SK-N-SH (cell line): Measurements from ENCODE around the gene ERO1A. TPM values are rescaled to one million over a fixed set of nuclear protein-coding genes. Genes with fewer than 3 reads are reported as not detected.

Experiments
- CTCF ChIA-PET: fragments of 300-600, 350-600 bp; formaldehyde crosslinking; extraction: SDS; loops from one replicate; lab custom pipeline; 2021; lab: Yijun Ruan, JAX
- POLR2A ChIA-PET: fragments of 350-600 bp; sonication (Branson Sonifier 250); formaldehyde crosslinking; extraction: SDS; loops from one replicate; lab custom pipeline; 2020; ENCODE audit warnings: antibody characterized with exemption, inconsistent platforms; lab: Yijun Ruan, JAX
- DNase-seq: peaks from one replicate; pipeline ENCODE4 v3.0.0; 2012
- H2AFZ ChIP-seq: fragments of 200-600 bp; sonication (generic); 2 replicates; pipeline ENCODE4 v1.8.1; 2016; ENCODE audit warnings: antibody characterized with exemption, mild to moderate bottlenecking, low read depth
- H3F3A ChIP-seq: fragments of 200-600 bp; sonication (generic); replicated peaks from 2 replicates; pipeline ENCODE3; 2016; ENCODE audit warnings: antibody characterized with exemption, mild to moderate bottlenecking; ENCODE audit not compliant: insufficient read depth
- H3K27ac ChIP-seq, 2 experiments: fragments of 200-500 bp in 1 of 2; fragments of 200-600 bp in 1 of 2; sonication (Bioruptor generic) in 1 of 2; sonication (generic), shearing (Covaris generic) in 1 of 2; 2 replicates each; pipeline versions ENCODE4 v1.5.1 to v1.6.1; 2014 to 2016; ENCODE audit warnings: low read depth in 2 of 2, inconsistent platforms in 1 of 2, low read length in 1 of 2, mild to moderate bottlenecking in 1 of 2, mixed read lengths in 1 of 2
- H3K27me3 ChIP-seq: fragments of 200-600 bp; sonication (generic), shearing (Covaris generic); 2 replicates; pipeline ENCODE4 v1.6.1; 2016; ENCODE audit warnings: mixed run types; ENCODE audit not compliant: insufficient read depth
- H3K36me3 ChIP-seq, 2 experiments: fragments of 200-500 bp in 1 of 2; fragments of 200-600 bp in 1 of 2; sonication (Bioruptor generic) in 1 of 2; sonication (generic) in 1 of 2; replicated peaks in 1 of 2; 2 replicates each; pipeline versions ENCODE3 to v1.5.1; 2014 to 2016; ENCODE audit warnings: low read length in 1 of 2, mild to moderate bottlenecking in 1 of 2; ENCODE audit not compliant: insufficient read depth in 2 of 2, control insufficient read depth in 1 of 2
- H3K4me1 ChIP-seq, 2 experiments: fragments of 200-500 bp in 1 of 2; fragments of 200-600 bp in 1 of 2; sonication (Bioruptor generic) in 1 of 2; sonication (generic), shearing (Covaris generic) in 1 of 2; 2 replicates each; pipeline versions ENCODE4 v1.5.1 to v1.6.1; 2014 to 2016; ENCODE audit warnings: low read depth in 1 of 2, low read length in 1 of 2, mixed run types in 1 of 2; ENCODE audit not compliant: insufficient read depth in 2 of 2, control insufficient read depth in 1 of 2
- H3K4me2 ChIP-seq: fragments of 200-600 bp; sonication (generic), shearing (Covaris generic); 2 replicates; pipeline ENCODE4 v1.6.1; 2017; ENCODE audit warnings: mixed run types
- H3K4me3 ChIP-seq, 2 experiments: fragments of 200-500 bp in 1 of 2; fragments of 200-600 bp in 1 of 2; sonication (Bioruptor generic) in 1 of 2; sonication (generic), shearing (Covaris generic) in 1 of 2; 2 replicates each; pipeline versions ENCODE4 v1.5.1 to v1.8.1; 2014 to 2016; ENCODE audit warnings: low read depth in 2 of 2, inconsistent platforms in 1 of 2, low read length in 1 of 2, mild to moderate bottlenecking in 1 of 2, mixed read lengths in 1 of 2, moderate library complexity in 1 of 2
- H3K79me2 ChIP-seq: fragments of 200-600 bp; sonication (generic); 2 replicates; pipeline ENCODE4 v1.8.1; 2017; ENCODE audit warnings: mild to moderate bottlenecking; ENCODE audit not compliant: insufficient read depth
- H3K9ac ChIP-seq: fragments of 200-600 bp; sonication (generic); 2 replicates; pipeline ENCODE4 v1.6.1; 2017; ENCODE audit warnings: mixed run types
- H3K9me2 ChIP-seq: fragments of 200-600 bp; sonication (generic); 2 replicates; pipeline ENCODE4 v1.6.1; 2017; ENCODE audit warnings: mixed run types
- H3K9me3 ChIP-seq: fragments of 200-600 bp; sonication (generic); 2 replicates; pipeline ENCODE4 v1.6.1; 2017; ENCODE audit warnings: mixed run types, mild to moderate bottlenecking, moderate library complexity
- H4K20me1 ChIP-seq: fragments of 200-600 bp; sonication (generic); 2 replicates; pipeline ENCODE4 v1.6.1; 2017; ENCODE audit warnings: mild to moderate bottlenecking, mixed run types; ENCODE audit not compliant: insufficient read depth
- ELF1 ChIP-seq: IDR thresholded peaks from 2 replicates; pipeline ENCODE4 v1.4.0; 2012
- EP300 ChIP-seq, 2 experiments: IDR thresholded peaks; 2 replicates each; pipeline versions ENCODE4 v1.4.0 to v1.6.1; 2012; ENCODE audit warnings: borderline replicate concordance in 1 of 2, low read depth in 1 of 2, low read length in 1 of 2
- FOXJ3 ChIP-seq: sonication (generic); formaldehyde crosslinking; IDR thresholded peaks from 2 replicates; pipeline ENCODE4 v1.5.1; 2020; ENCODE audit warnings: mild to moderate bottlenecking, missing genetic modification reagents
- JUND ChIP-seq: IDR thresholded peaks from 2 replicates; pipeline ENCODE4 v1.4.0; 2012
- MXI1 ChIP-seq: IDR thresholded peaks from 2 replicates; pipeline ENCODE4 v1.6.1; 2012; ENCODE audit warnings: mild to moderate bottlenecking, low read depth, low read length, improper control_type of control experiment
- POLR2AphosphoS5 ChIP-seq: IDR thresholded peaks from 2 replicates; pipeline ENCODE4 v1.6.1; 2012; ENCODE audit warnings: low read depth, low read length
- RCOR1 ChIP-seq: fragments of 150-350 bp; IDR thresholded peaks from 2 replicates; pipeline ENCODE4 v1.6.1; 2017; ENCODE audit warnings: antibody characterized with exemption, low read length
- RXRA ChIP-seq: IDR thresholded peaks from 2 replicates; pipeline ENCODE4 v1.4.0; 2012; ENCODE audit warnings: low read depth, mild to moderate bottlenecking, borderline replicate concordance
- SIN3A ChIP-seq: IDR thresholded peaks from 2 replicates; pipeline ENCODE4 v1.6.1; 2012; ENCODE audit warnings: low read depth, mild to moderate bottlenecking, low read length, moderate library complexity, borderline replicate concordance
- TCF12 ChIP-seq: IDR thresholded peaks from 2 replicates; pipeline ENCODE4 v1.4.0; 2012
- YY1 ChIP-seq: IDR thresholded peaks from 2 replicates; pipeline ENCODE4 v1.4.0; 2012; ENCODE audit warnings: low read depth, mild to moderate bottlenecking
- WGBS: methylation state at CpG from one replicate; pipeline ENCODE4 v1.1.6; 2017; ENCODE audit warnings: low lambda C conversion rate; 5-methylcytosine and 5-hydroxymethylcytosine counted together
- polyA plus RNA-seq, 3 experiments: library from polyadenylated mRNA; depleted of rRNA; stranded (reverse); fragments of >200 nt; gene quantifications; 2 replicates each; pipeline ENCODE4 v1.2.3, GENCODE V29; 2012
- TF ChIP-seq, protein P1 (sequence below): fragments of 200-600 bp; sonication (generic); IDR thresholded peaks from 2 replicates; pipeline ENCODE4 v1.6.1; 2017; ENCODE audit warnings: antibody characterized with exemption, mild to moderate bottlenecking, moderate library complexity
- TF ChIP-seq, protein P2 (sequence below): IDR thresholded peaks from 2 replicates; pipeline ENCODE4; 2012
- TF ChIP-seq, protein P3 (sequence below): IDR thresholded peaks from 2 replicates; pipeline ENCODE4 v1.4.0; 2012; ENCODE audit warnings: low read depth, borderline replicate concordance
- TF ChIP-seq, protein P4 (sequence below): IDR thresholded peaks from 2 replicates; pipeline ENCODE4 v1.6.1; 2012; ENCODE audit warnings: mild to moderate bottlenecking, low read depth, low read length, moderate library complexity
- TF ChIP-seq, protein P5 (sequence below): IDR thresholded peaks from 2 replicates; pipeline ENCODE4 v1.4.0; 2012; ENCODE audit warnings: low read depth, borderline replicate concordance

ERO1A gene
- polyA plus RNA-seq, 1 of the 3 experiments (the other 2 are of a cell fraction), result 19.3 TPM

DNA sequence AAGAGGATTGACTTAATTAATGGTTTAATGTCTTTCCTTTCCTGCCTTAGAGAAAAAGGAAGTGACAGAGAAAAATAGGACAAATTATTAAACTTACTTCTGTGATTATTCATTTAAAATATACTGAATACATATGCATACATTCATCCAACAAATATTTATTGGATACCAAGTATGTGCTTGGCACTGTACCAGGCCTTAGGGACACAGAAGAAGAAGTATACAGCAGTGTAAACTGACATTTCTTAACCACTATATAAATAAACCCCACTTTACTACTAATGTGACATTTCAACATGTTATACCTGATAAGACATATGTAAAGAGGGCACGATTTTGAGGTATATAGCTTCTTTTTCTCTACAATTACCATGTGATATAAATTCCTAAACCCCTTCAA lies 53.6 kb downstream of the ERO1A start:
- no peak overlapping the region for H3K4me3 ChIP-seq
- no peaks in the 10 kb centered on the region for H3K9me2 ChIP-seq
- H4K20me1 ChIP-seq, result no peaks in the 10 kb centered on the region
- ChIA-PET POLR2A (no interaction called here), CTCF (no interaction called here)
- H3K27me3 ChIP-seq, result no peaks in the 10 kb centered on the region
- WGBS, result 92% methylated on average over 1 of the region's 1 CpG
- DNase-seq, result no peak
- no peak overlapping the region for H3K4me2 ChIP-seq
- no peak for TF ChIP-seq ELF1
- no peak overlapping the region for H3K27ac ChIP-seq
- no peak overlapping the region for H2AFZ ChIP-seq
- H3K9ac ChIP-seq, result no peak overlapping the region
- no peaks in the 10 kb centered on the region for H3K9me3 ChIP-seq
- no peaks in the 10 kb centered on the region for H3K4me1 ChIP-seq
- peaks cover 34 to 47% of the 10 kb centered on the region in 2 experiments for H3K36me3 ChIP-seq
- no peaks in the 10 kb centered on the region for H3K79me2 ChIP-seq
- peaks cover 4% of the 10 kb centered on the region for H3F3A ChIP-seq

DNA sequence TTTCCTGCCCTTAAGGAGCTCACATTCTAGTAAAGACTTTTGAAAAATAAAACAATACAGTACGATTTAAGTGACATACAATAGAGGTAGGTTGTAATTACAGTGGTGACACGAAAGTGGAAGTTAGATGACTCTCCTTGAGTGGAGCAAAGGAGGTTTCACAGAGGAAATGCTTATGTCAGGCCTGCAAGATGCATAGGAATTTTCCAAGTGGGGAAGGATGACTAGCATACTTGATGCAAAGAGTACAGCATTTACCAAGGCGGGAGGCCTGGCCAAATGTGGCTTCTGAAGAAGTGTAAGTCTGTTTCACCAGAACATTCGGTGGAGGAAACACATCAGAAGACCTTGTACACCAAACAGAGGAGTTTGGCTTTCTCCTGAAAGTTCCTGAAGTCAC lies 55.2 kb downstream of the ERO1A start:
- POLR2A ChIA-PET, result no interaction called here
- no peaks in the 10 kb centered on the region for H3K79me2 ChIP-seq
- no peaks in the 10 kb centered on the region for H3K27me3 ChIP-seq
- CTCF ChIA-PET, result no interaction called here
- H3K9ac ChIP-seq, result no peak overlapping the region
- H3K4me2 ChIP-seq, result no peak overlapping the region
- TF ChIP-seq, protein P1, sequence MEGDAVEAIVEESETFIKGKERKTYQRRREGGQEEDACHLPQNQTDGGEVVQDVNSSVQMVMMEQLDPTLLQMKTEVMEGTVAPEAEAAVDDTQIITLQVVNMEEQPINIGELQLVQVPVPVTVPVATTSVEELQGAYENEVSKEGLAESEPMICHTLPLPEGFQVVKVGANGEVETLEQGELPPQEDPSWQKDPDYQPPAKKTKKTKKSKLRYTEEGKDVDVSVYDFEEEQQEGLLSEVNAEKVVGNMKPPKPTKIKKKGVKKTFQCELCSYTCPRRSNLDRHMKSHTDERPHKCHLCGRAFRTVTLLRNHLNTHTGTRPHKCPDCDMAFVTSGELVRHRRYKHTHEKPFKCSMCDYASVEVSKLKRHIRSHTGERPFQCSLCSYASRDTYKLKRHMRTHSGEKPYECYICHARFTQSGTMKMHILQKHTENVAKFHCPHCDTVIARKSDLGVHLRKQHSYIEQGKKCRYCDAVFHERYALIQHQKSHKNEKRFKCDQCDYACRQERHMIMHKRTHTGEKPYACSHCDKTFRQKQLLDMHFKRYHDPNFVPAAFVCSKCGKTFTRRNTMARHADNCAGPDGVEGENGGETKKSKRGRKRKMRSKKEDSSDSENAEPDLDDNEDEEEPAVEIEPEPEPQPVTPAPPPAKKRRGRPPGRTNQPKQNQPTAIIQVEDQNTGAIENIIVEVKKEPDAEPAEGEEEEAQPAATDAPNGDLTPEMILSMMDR, result no peak
- TF ChIP-seq JUND (no peak), POLR2AphosphoS5 (no peak), EP300 (IDR thresholded peaks at IDR 0.05; ENCODE audit: borderline replicate concordance in 1 of 2, low read depth in 1 of 2, low read length in 1 of 2) (no peak), SIN3A (no peak), YY1 (no peak), RCOR1 (no peak), FOXJ3 (CRISPR knock-in tag) (no peak), TCF12 (no peak), RXRA (no peak), ELF1 (no peak), MXI1 (no peak)
- TF ChIP-seq, protein P2, sequence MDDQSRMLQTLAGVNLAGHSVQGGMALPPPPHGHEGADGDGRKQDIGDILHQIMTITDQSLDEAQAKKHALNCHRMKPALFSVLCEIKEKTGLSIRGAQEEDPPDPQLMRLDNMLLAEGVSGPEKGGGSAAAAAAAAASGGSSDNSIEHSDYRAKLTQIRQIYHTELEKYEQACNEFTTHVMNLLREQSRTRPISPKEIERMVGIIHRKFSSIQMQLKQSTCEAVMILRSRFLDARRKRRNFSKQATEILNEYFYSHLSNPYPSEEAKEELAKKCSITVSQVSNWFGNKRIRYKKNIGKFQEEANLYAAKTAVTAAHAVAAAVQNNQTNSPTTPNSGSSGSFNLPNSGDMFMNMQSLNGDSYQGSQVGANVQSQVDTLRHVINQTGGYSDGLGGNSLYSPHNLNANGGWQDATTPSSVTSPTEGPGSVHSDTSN, result no peak
- TF ChIP-seq, protein P3, sequence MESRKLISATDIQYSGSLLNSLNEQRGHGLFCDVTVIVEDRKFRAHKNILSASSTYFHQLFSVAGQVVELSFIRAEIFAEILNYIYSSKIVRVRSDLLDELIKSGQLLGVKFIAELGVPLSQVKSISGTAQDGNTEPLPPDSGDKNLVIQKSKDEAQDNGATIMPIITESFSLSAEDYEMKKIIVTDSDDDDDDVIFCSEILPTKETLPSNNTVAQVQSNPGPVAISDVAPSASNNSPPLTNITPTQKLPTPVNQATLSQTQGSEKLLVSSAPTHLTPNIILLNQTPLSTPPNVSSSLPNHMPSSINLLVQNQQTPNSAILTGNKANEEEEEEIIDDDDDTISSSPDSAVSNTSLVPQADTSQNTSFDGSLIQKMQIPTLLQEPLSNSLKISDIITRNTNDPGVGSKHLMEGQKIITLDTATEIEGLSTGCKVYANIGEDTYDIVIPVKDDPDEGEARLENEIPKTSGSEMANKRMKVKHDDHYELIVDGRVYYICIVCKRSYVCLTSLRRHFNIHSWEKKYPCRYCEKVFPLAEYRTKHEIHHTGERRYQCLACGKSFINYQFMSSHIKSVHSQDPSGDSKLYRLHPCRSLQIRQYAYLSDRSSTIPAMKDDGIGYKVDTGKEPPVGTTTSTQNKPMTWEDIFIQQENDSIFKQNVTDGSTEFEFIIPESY, result no peak
- TF ChIP-seq, protein P4, sequence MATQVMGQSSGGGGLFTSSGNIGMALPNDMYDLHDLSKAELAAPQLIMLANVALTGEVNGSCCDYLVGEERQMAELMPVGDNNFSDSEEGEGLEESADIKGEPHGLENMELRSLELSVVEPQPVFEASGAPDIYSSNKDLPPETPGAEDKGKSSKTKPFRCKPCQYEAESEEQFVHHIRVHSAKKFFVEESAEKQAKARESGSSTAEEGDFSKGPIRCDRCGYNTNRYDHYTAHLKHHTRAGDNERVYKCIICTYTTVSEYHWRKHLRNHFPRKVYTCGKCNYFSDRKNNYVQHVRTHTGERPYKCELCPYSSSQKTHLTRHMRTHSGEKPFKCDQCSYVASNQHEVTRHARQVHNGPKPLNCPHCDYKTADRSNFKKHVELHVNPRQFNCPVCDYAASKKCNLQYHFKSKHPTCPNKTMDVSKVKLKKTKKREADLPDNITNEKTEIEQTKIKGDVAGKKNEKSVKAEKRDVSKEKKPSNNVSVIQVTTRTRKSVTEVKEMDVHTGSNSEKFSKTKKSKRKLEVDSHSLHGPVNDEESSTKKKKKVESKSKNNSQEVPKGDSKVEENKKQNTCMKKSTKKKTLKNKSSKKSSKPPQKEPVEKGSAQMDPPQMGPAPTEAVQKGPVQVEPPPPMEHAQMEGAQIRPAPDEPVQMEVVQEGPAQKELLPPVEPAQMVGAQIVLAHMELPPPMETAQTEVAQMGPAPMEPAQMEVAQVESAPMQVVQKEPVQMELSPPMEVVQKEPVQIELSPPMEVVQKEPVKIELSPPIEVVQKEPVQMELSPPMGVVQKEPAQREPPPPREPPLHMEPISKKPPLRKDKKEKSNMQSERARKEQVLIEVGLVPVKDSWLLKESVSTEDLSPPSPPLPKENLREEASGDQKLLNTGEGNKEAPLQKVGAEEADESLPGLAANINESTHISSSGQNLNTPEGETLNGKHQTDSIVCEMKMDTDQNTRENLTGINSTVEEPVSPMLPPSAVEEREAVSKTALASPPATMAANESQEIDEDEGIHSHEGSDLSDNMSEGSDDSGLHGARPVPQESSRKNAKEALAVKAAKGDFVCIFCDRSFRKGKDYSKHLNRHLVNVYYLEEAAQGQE, result no peak
- TF ChIP-seq, protein P5, sequence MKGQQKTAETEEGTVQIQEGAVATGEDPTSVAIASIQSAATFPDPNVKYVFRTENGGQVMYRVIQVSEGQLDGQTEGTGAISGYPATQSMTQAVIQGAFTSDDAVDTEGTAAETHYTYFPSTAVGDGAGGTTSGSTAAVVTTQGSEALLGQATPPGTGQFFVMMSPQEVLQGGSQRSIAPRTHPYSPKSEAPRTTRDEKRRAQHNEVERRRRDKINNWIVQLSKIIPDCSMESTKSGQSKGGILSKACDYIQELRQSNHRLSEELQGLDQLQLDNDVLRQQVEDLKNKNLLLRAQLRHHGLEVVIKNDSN, result no peak
- no peak overlapping the region for H3K27ac ChIP-seq
- no peak overlapping the region for H3K4me3 ChIP-seq
- H3K4me1 ChIP-seq, result no peaks in the 10 kb centered on the region
- H3K9me3 ChIP-seq, result no peaks in the 10 kb centered on the region
- no peak overlapping the region for H2AFZ ChIP-seq
- no peak for DNase-seq
- H3K9me2 ChIP-seq, result no peaks in the 10 kb centered on the region
- no peaks in the 10 kb centered on the region for H4K20me1 ChIP-seq
- H3F3A ChIP-seq, result peaks cover 4% of the 10 kb centered on the region
- WGBS, result 93% methylated on average over 4 of the region's 4 CpGs
- peaks cover 28 to 40% of the 10 kb centered on the region in 2 experiments for H3K36me3 ChIP-seq
